Measurements from ENCODE around the gene EXOSC9. TPM values are rescaled to one million over a fixed set of nuclear protein-coding genes. Genes with fewer than 3 reads are reported as not detected.
A peak's percentile ranks its signal among the peaks of the same experiment; 100 is the strongest.

Gene EXOSC9
- total and polyA plus RNA-seq, 2 of the 8 experiments (the other 6 are each of a cell fraction or from before 2014, with no cell fraction given), result 33.2 to 54.9 TPM

DNA sequence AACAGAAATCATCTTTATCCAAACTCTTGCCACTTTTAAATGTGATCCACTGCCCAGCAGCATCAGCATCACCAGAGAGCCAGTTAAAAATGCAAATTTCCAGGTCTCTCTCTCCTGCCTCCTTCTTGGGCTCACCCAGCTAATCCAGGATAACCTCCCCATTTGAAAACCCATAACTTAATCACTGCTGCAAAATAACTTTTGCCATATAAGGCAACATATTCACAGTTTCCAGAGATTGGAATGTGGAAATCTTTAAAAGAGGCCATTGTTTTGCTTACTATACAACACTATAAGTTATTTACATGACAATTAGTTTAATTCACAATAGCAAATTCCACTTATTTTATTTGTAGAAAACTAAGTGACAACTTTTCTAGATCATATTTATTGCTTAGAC, 4.8 kb upstream of the EXOSC9 start (continued):
- TF ChIP-seq, protein P1, sequence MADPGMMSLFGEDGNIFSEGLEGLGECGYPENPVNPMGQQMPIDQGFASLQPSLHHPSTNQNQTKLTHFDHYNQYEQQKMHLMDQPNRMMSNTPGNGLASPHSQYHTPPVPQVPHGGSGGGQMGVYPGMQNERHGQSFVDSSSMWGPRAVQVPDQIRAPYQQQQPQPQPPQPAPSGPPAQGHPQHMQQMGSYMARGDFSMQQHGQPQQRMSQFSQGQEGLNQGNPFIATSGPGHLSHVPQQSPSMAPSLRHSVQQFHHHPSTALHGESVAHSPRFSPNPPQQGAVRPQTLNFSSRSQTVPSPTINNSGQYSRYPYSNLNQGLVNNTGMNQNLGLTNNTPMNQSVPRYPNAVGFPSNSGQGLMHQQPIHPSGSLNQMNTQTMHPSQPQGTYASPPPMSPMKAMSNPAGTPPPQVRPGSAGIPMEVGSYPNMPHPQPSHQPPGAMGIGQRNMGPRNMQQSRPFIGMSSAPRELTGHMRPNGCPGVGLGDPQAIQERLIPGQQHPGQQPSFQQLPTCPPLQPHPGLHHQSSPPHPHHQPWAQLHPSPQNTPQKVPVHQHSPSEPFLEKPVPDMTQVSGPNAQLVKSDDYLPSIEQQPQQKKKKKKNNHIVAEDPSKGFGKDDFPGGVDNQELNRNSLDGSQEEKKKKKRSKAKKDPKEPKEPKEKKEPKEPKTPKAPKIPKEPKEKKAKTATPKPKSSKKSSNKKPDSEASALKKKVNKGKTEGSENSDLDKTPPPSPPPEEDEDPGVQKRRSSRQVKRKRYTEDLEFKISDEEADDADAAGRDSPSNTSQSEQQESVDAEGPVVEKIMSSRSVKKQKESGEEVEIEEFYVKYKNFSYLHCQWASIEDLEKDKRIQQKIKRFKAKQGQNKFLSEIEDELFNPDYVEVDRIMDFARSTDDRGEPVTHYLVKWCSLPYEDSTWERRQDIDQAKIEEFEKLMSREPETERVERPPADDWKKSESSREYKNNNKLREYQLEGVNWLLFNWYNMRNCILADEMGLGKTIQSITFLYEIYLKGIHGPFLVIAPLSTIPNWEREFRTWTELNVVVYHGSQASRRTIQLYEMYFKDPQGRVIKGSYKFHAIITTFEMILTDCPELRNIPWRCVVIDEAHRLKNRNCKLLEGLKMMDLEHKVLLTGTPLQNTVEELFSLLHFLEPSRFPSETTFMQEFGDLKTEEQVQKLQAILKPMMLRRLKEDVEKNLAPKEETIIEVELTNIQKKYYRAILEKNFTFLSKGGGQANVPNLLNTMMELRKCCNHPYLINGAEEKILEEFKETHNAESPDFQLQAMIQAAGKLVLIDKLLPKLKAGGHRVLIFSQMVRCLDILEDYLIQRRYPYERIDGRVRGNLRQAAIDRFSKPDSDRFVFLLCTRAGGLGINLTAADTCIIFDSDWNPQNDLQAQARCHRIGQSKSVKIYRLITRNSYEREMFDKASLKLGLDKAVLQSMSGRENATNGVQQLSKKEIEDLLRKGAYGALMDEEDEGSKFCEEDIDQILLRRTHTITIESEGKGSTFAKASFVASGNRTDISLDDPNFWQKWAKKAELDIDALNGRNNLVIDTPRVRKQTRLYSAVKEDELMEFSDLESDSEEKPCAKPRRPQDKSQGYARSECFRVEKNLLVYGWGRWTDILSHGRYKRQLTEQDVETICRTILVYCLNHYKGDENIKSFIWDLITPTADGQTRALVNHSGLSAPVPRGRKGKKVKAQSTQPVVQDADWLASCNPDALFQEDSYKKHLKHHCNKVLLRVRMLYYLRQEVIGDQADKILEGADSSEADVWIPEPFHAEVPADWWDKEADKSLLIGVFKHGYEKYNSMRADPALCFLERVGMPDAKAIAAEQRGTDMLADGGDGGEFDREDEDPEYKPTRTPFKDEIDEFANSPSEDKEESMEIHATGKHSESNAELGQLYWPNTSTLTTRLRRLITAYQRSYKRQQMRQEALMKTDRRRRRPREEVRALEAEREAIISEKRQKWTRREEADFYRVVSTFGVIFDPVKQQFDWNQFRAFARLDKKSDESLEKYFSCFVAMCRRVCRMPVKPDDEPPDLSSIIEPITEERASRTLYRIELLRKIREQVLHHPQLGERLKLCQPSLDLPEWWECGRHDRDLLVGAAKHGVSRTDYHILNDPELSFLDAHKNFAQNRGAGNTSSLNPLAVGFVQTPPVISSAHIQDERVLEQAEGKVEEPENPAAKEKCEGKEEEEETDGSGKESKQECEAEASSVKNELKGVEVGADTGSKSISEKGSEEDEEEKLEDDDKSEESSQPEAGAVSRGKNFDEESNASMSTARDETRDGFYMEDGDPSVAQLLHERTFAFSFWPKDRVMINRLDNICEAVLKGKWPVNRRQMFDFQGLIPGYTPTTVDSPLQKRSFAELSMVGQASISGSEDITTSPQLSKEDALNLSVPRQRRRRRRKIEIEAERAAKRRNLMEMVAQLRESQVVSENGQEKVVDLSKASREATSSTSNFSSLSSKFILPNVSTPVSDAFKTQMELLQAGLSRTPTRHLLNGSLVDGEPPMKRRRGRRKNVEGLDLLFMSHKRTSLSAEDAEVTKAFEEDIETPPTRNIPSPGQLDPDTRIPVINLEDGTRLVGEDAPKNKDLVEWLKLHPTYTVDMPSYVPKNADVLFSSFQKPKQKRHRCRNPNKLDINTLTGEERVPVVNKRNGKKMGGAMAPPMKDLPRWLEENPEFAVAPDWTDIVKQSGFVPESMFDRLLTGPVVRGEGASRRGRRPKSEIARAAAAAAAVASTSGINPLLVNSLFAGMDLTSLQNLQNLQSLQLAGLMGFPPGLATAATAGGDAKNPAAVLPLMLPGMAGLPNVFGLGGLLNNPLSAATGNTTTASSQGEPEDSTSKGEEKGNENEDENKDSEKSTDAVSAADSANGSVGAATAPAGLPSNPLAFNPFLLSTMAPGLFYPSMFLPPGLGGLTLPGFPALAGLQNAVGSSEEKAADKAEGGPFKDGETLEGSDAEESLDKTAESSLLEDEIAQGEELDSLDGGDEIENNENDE (IDR thresholded peaks at IDR 0.05; ENCODE audit: insufficient replicate concordance, low read length), result peak; percentile 74
- TF ChIP-seq TAF1 (IDR thresholded peaks at IDR 0.05; ENCODE audit: low read depth, low read length) (peak; percentile 75), SP2 (IDR thresholded peaks at IDR 0.05; ENCODE audit: low read length) (no peak), SAP30 (IDR thresholded peaks at IDR 0.05; ENCODE audit: insufficient read depth, insufficient replicate concordance, low read length) (no peak), RFX5 (IDR thresholded peaks at IDR 0.05; ENCODE audit: borderline replicate concordance, low read depth, low read length) (no peak), JUND (IDR thresholded peaks at IDR 0.05; ENCODE audit: low read length) (no peak), KDM1A (IDR thresholded peaks at IDR 0.05; ENCODE audit: borderline replicate concordance, low read length) (no peak), HDAC2 (IDR thresholded peaks at IDR 0.05; ENCODE audit: borderline replicate concordance in 1 of 2, low read depth in 2 of 2, low read length in 2 of 2) (0 out of 4 replicates have a peak, but pooled peaks of 1 of the 2 experiments have one; percentile 56), EZH2 (IDR thresholded peaks at IDR 0.05; ENCODE audit: low read depth, low read length, severe bottlenecking) (no peak), JUN (IDR thresholded peaks at IDR 0.05; ENCODE audit: low read depth, low read length) (no peak), SIX5 (IDR thresholded peaks at IDR 0.05; ENCODE audit: low read depth, low read length) (no peak), CBX5 (IDR thresholded peaks at IDR 0.05; ENCODE audit: low read depth, low read length) (no peak)

Measured in H1 (cell line).